Thoracic aorta (tissue), 2 donors: ENCODE data around the gene SPRED3. TPM values are rescaled to one million over a fixed set of nuclear protein-coding genes. Genes with fewer than 3 reads are reported as not detected.

Experiments used
- ATAC-seq: fragments of 150-250 bp; one replicate; pipeline ENCODE4 v1.8.0; 2017; ENCODE audit warnings: low read depth; ENCODE audit not compliant: insufficient number of reproducible peaks, low FRiP score
- DNase-seq: peaks from one replicate; pipeline ENCODE4 v3.0.0-alpha.2; 2020; ENCODE audit warnings: low spot score
- H3K27ac ChIP-seq, 2 donors: fragments of 200-600 bp; sonication (generic); 1 replicate in 1 of 2; 2 replicates in 1 of 2; pipeline ENCODE4 v1.5.1; 2016; ENCODE audit warnings: mild to moderate bottlenecking in 2 of 2, moderate library complexity in 2 of 2
- H3K27me3 ChIP-seq: fragments of 200-600 bp; sonication (generic); replicated peaks from 2 replicates; pipeline ENCODE4 v1.6.0; 2016; ENCODE audit warnings: mild to moderate bottlenecking; ENCODE audit not compliant: insufficient read depth
- H3K36me3 ChIP-seq: fragments of 200-600 bp; sonication (generic); one replicate; pipeline ENCODE4 v1.5.1; 2016
- H3K4me1 ChIP-seq, 2 donors: fragments of 200-600 bp; sonication (generic); 1 replicate in 1 of 2; 2 replicates in 1 of 2; pipeline versions ENCODE4 v1.5.1 to v1.6.0; 2016; ENCODE audit warnings: low read depth in 2 of 2, mild to moderate bottlenecking in 1 of 2; ENCODE audit not compliant: control insufficient read depth in 1 of 2
- H3K4me3 ChIP-seq: fragments of 200-600 bp; sonication (generic); 2 replicates; pipeline ENCODE4 v1.5.1; 2016; ENCODE audit warnings: mild to moderate bottlenecking
- H3K9me3 ChIP-seq: fragments of 200-600 bp; sonication (generic); 2 replicates; pipeline ENCODE4 v1.5.1; 2016
- total RNA-seq, 2 donors: library from RNA; depleted of rRNA; stranded (reverse); fragments of >200 nt; gene quantifications; one replicate each; pipeline versions ENCODE4 v1.1.0 to v1.2.3, GENCODE V29; 2016
- TF ChIP-seq, protein P1 (sequence below): fragments of 200-600 bp; sonication (generic); IDR thresholded peaks from one replicate; pipeline ENCODE4 v1.5.1; 2019; ENCODE audit warnings: antibody characterized with exemption

Gene SPRED3
- total RNA-seq, 2 donors from 2014 or later, result 4.1 to 16.4 TPM

DNA sequence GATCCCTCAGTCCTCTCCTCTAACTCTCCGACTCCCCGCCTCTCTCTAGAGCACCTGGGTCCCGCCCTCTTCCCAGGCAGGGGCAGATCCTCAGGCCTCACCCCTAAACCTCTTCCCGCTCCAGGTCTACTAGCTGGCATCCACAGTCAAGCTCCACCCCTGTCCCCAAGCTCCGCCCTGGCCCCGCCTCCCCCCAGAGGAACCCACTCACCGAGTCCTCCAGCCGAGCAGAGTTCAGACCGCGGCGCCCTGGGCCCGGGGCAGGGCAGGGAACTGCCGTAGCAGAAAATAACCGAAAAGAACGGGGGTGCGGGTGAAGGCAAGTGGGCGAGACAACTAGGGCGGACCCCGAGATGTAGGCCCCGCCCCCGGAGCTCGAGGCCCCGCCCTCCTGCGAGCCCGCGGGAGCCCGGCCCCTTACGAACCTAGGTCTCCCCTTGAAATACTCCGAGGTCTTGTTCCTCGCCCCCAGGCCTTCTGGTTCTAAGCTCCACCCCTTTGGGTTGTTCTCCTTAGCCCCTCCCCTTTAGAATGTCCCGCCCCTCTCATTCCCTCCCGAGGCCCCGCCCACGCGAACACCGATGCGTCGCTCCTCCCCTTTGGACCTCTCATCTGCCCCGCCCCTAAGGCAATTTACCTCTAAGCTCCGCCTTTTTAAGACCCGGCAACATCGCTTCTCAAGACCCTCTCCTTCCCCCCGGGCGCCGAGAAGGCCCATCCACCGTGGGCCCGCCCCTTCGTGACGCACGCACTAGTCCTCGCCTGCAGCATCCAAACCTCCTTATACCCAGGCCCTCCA is 748 bp upstream of the SPRED3 start, which contains the start of gene GGN:
TSS of gene GGN (minus strand) at position 485 of the 799 bp plus-strand sequence. CDS start 773 bp downstream, outside the sequence.
- Histone ChIP-seq H3K36me3 (peaks cover 12% of the 10 kb centered on the region), H3K4me1 (peaks cover 3 to 30% of the 10 kb centered on the region in 2 donors), H3K27me3 (no peaks in the 10 kb centered on the region), H3K9me3 (no peaks in the 10 kb centered on the region), H3K27ac (peak within 1 kb of the TSS; percentile 84 to 89), H3K4me3 (peak within 1 kb of the TSS; percentile 85)
- TF ChIP-seq, protein P1, sequence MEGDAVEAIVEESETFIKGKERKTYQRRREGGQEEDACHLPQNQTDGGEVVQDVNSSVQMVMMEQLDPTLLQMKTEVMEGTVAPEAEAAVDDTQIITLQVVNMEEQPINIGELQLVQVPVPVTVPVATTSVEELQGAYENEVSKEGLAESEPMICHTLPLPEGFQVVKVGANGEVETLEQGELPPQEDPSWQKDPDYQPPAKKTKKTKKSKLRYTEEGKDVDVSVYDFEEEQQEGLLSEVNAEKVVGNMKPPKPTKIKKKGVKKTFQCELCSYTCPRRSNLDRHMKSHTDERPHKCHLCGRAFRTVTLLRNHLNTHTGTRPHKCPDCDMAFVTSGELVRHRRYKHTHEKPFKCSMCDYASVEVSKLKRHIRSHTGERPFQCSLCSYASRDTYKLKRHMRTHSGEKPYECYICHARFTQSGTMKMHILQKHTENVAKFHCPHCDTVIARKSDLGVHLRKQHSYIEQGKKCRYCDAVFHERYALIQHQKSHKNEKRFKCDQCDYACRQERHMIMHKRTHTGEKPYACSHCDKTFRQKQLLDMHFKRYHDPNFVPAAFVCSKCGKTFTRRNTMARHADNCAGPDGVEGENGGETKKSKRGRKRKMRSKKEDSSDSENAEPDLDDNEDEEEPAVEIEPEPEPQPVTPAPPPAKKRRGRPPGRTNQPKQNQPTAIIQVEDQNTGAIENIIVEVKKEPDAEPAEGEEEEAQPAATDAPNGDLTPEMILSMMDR, result no peak
- peak; percentile 85 for DNase-seq
- ATAC-seq, result peak; percentile 84

DNA sequence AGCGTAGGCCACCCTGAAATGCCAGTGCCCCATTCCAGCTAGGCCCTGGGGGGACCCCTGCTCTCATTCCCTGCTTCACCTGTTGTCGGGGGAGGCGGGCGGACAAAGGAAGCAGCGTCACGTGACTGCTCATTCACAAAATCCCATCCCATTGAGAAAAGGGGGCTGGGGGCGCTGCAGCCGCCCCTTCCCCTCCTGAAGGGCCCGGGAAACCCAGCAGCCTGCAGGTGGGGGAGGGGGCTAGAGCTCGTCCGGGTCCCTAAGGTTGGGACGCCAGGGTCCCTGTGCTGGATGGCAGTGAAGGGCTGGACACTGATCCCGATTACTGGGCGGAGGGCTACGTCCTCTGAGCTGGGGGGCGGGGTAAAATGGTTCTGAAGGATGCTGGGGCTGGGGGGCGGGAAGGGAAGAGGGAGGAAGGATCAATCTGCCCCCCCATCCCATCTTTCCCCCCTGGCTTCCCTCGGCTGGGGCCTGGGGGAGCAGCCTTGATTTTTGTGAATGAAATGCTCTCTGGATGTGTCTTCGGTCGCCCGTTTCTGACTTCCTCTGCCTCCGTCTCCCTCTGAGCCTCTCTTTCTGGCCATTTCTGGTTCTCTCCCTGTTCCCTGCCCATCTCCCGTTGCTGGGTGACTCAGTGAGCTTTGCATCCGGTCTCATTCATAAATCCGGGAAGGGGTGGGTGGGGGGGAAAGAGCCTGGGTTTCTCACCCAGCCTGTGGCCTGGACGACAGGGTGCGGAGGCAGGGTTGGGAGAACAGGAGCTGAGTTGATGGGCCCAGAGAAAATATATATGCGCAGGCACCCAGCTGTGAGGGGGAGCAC is 816 bp downstream of the SPRED3 start:
- H3K4me1 ChIP-seq, result peaks cover 3 to 30% of the 10 kb centered on the region in 2 donors
- no peaks in the 10 kb centered on the region for H3K9me3 ChIP-seq
- DNase-seq (peak; percentile 46), ATAC-seq (peak; percentile 9)
- H3K36me3 ChIP-seq, result no peaks in the 10 kb centered on the region
- peak overlapping the region; percentile 85 for H3K4me3 ChIP-seq
- TF ChIP-seq, protein P1, result no peak
- no peaks in the 10 kb centered on the region for H3K27me3 ChIP-seq
- H3K27ac ChIP-seq, result peak overlapping the region; percentile 84 to 89

DNA sequence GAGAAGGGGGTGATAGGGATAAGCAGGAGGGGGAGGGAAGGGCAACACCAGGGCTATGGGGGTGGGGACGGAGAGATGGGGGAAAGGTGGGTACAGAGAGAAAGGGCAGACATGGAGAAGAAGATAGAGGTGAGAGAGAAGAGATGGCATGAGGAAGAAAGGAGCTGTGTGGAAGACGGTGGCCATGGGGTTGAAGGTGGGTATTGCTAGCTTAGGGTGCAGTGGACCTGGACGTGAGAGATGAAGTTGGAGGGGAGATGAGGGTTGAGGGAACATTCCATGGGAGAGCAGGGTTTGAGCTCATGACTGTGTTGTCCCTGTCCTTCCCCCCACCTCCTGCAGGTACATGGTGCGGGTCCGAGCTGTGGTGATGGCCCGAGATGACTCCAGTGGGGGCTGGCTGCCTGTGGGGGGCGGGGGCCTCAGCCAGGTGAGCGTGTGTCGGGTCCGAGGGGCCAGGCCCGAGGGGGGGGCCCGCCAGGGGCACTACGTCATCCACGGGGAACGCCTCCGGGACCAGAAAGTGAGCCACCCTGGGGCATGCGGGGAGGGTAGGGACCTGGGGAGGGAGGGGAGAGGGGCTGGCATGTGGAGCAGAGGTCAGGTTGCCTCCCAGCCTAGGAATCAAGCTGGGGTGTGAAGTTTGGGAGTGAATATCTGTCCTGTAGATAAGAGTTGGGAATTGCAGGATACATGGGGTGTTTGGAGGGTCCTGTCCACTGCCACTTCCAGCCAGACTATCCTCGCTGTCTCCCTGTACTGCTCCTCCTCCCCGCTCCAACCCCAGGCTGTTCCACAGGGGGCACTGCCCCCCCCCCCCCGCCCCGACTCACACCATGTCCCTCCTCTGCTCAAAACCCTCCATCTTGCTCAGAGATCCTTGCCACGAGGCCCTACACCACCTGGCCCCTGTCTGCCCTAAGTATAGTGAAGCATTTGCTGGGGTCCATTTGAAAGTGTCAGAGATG is 1.7 kb downstream of the SPRED3 start:
- DNase-seq (no peak), ATAC-seq (no peak)
- no peaks in the 10 kb centered on the region for H3K9me3 ChIP-seq
- H3K27ac ChIP-seq, result peak overlapping the region; percentile 84 to 89
- H3K36me3 ChIP-seq, result no peaks in the 10 kb centered on the region
- peak overlapping the region; percentile 85 for H3K4me3 ChIP-seq
- TF ChIP-seq, protein P1, result no peak
- H3K27me3 ChIP-seq, result no peaks in the 10 kb centered on the region
- H3K4me1 ChIP-seq, result peaks cover 3 to 30% of the 10 kb centered on the region in 2 donors

DNA sequence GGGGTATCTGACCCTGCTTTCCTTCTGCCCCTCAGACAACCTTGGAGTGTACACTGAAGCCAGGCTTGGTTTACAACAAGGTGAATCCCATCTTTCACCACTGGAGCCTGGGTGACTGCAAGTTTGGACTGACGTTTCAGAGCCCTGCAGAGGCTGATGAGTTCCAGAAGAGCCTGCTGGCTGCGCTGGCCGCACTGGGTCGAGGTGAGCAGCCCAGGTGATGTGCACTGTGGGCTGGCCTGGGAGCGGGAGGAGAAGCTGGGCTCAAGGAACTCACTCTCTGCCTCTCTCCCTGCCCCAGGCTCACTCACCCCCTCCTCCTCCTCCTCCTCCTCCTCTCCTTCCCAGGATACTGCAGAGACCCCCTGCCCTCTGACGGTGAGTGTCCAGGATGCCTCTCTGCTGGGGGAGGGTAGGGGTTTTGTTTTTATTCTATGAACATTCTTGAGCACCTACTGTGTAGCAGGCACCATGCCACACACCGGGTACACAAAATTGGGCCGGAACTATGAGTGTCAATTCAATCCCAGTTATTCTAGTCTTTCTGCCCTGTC is 3.5 kb downstream of the SPRED3 start:
- Histone ChIP-seq H3K27ac (no peak overlapping the region), H3K27me3 (no peaks in the 10 kb centered on the region), H3K36me3 (no peaks in the 10 kb centered on the region), H3K4me1 (peaks cover under 1 to 22% of the 10 kb centered on the region in 2 donors), H3K9me3 (no peaks in the 10 kb centered on the region), H3K4me3 (no peak overlapping the region)
- TF ChIP-seq, protein P1, result no peak
- DNase-seq, result no peak
- ATAC-seq, result no peak
